Measurements from ENCODE around the gene GPR6. TPM values are rescaled to one million over a fixed set of nuclear protein-coding genes. Genes with fewer than 3 reads are reported as not detected.
A peak's percentile ranks its signal among the peaks of the same experiment; 100 is the strongest.

GPR6 gene
- total and polyA plus RNA-seq, 2 experiments from 2014 or later, result not detected

- Histone ChIP-seq H3K4me1 (ENCODE audit: low read depth) (no peaks in the 10 kb centered on the region), H3K9me3 (ENCODE audit: low read depth) (no peaks in the 10 kb centered on the region)
- TF ChIP-seq, protein P1, sequence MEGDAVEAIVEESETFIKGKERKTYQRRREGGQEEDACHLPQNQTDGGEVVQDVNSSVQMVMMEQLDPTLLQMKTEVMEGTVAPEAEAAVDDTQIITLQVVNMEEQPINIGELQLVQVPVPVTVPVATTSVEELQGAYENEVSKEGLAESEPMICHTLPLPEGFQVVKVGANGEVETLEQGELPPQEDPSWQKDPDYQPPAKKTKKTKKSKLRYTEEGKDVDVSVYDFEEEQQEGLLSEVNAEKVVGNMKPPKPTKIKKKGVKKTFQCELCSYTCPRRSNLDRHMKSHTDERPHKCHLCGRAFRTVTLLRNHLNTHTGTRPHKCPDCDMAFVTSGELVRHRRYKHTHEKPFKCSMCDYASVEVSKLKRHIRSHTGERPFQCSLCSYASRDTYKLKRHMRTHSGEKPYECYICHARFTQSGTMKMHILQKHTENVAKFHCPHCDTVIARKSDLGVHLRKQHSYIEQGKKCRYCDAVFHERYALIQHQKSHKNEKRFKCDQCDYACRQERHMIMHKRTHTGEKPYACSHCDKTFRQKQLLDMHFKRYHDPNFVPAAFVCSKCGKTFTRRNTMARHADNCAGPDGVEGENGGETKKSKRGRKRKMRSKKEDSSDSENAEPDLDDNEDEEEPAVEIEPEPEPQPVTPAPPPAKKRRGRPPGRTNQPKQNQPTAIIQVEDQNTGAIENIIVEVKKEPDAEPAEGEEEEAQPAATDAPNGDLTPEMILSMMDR (IDR thresholded peaks at IDR 0.05; ENCODE audit: low read depth, low read length), result no peak
Observed at GRCh38 chr6:109946979-109947378, 31.1 kb upstream of the GPR6 start.

DNA sequence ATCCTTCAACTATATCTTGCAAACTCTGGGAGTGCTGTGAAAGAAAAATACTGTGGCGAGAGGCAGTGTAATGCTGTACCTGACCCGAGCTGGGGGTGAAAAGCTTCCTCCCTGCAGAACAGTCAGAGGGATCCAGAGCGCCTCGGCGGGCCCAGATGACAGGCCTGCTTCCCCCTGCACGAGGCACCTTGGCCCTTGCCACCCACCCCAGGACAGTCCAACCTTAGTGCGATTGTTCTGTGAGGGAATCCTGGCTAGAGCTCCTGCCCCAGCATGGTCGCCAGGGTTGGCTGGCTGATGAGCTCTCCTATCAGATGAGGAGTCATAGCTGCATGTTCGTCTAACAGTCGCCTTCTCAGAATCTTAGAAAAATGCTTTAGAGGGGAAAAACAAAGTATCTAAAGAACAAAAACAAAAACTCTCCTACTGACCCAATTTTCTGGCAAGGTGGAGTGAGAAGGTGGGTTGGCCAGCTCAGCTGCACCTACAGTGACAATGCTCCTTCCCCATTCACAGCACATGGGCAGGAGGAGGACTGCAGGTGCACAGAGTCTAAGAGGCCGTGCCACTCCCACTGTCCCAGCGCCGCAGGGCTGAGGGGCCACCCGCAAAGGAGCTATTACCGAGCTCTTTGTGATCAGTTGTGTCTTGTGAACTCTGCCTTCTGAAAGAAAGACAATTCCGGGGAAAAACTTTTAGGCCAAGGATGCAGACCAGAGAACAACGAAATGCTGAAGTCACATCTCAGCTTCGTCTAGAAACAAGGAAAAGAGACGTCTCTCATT lies 28.6 kb upstream of the GPR6 start:
- no peak for DNase-seq (ENCODE audit: low read depth in 1 of 2, low spot score in 1 of 2)
- H3K9me3 ChIP-seq (ENCODE audit: low read depth), result no peaks in the 10 kb centered on the region
- TF ChIP-seq, protein P1 (IDR thresholded peaks at IDR 0.05; ENCODE audit: low read depth, low read length), result no peak

More at GRCh38 chr6:109946979-109947378, 31.1 kb upstream of the GPR6 start:
- Histone ChIP-seq H3K27ac (no peak overlapping the region), H3K27me3 (no peaks in the 10 kb centered on the region), H3K36me3 (no peaks in the 10 kb centered on the region), H3K4me3 (no peak overlapping the region)
- no peak for DNase-seq (ENCODE audit: low read depth in 1 of 2, low spot score in 1 of 2)

GRCh38 chr6:109955491-109955890 lies 22.6 kb upstream of the GPR6 start:
- TF ChIP-seq, protein P1 (IDR thresholded peaks at IDR 0.05; ENCODE audit: low read depth, low read length), result no peak
- DNase-seq (ENCODE audit: low read depth in 1 of 2, low spot score in 1 of 2), result no peak
- Histone ChIP-seq H3K9me3 (ENCODE audit: low read depth) (no peaks in the 10 kb centered on the region), H3K27me3 (no peaks in the 10 kb centered on the region), H3K27ac (no peak overlapping the region), H3K4me1 (ENCODE audit: low read depth) (no peaks in the 10 kb centered on the region), H3K4me3 (no peak overlapping the region), H3K36me3 (no peaks in the 10 kb centered on the region)

More for the DNA sequence above, 28.6 kb upstream of the GPR6 start:
- no peaks in the 10 kb centered on the region for H3K4me1 ChIP-seq (ENCODE audit: low read depth)
- no peak overlapping the region for H3K27ac ChIP-seq
- no peak overlapping the region for H3K4me3 ChIP-seq
- H3K36me3 ChIP-seq, result no peaks in the 10 kb centered on the region
- H3K27me3 ChIP-seq, result no peaks in the 10 kb centered on the region

DNA sequence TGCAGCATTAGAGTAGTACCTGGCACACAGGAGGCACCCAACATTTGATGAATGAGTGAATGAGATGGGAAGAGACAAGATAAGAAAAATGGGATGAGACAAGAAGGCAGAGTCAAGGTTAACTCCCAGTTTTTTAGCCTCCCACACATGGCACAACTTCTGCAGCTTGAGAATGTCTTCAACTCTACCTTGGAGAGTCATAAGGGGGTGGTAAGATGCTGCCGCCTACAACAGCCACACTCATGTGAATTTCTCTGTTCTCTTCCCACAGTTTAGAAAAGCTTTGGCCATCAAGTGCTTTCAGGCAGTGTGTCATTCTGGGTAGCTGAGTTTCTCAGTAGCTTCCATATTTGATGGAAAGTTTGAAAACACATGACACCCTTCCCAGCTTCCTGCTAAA lies 19.5 kb upstream of the GPR6 start:
- no peaks in the 10 kb centered on the region for H3K4me1 ChIP-seq (ENCODE audit: low read depth)
- TF ChIP-seq, protein P1 (IDR thresholded peaks at IDR 0.05; ENCODE audit: low read depth, low read length), result no peak
- H3K4me3 ChIP-seq, result no peak overlapping the region
- no peaks in the 10 kb centered on the region for H3K36me3 ChIP-seq
- no peaks in the 10 kb centered on the region for H3K27me3 ChIP-seq
- H3K27ac ChIP-seq, result no peak overlapping the region
- no peaks in the 10 kb centered on the region for H3K9me3 ChIP-seq (ENCODE audit: low read depth)
- DNase-seq (ENCODE audit: low read depth in 1 of 2, low spot score in 1 of 2), result no peak

DNA sequence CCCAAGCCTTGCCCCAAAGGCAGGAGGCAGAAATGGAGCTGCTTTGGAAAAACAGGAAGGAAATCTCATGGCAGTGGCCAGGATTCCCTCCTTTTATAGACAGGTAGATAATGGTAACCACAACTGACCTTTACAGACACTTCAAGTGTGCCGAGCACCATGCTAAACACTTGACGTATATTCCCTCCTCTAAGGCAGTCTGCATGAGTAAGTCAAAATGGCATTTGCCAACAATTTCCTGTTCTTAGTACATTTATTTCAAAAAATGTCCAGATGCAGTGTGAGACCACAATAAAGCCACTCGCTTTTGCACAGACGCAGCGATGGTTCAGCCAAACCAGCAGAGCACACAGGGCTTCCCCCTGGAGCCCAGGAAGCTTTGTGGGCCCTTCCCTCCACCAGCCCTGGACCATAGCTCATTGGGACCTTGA lies 16.5 kb upstream of the GPR6 start:
- Histone ChIP-seq H3K27me3 (no peaks in the 10 kb centered on the region), H3K36me3 (no peaks in the 10 kb centered on the region), H3K4me3 (no peak overlapping the region), H3K9me3 (ENCODE audit: low read depth) (no peaks in the 10 kb centered on the region), H3K4me1 (ENCODE audit: low read depth) (no peaks in the 10 kb centered on the region), H3K27ac (no peak overlapping the region)
- TF ChIP-seq, protein P1 (IDR thresholded peaks at IDR 0.05; ENCODE audit: low read depth, low read length), result no peak
- peak in 1 of 2 donors; percentile 2 for DNase-seq (ENCODE audit: low read depth in 1 of 2, low spot score in 1 of 2)
